NCI-H1092 (cell line): Measurements from ENCODE around the gene PRICKLE4.

ENCODE experiments used
- DNase-seq: peaks from one replicate; lab custom pipeline; 2025; lab: John Stamatoyannopoulos, UW

PRICKLE4 gene

DNA sequence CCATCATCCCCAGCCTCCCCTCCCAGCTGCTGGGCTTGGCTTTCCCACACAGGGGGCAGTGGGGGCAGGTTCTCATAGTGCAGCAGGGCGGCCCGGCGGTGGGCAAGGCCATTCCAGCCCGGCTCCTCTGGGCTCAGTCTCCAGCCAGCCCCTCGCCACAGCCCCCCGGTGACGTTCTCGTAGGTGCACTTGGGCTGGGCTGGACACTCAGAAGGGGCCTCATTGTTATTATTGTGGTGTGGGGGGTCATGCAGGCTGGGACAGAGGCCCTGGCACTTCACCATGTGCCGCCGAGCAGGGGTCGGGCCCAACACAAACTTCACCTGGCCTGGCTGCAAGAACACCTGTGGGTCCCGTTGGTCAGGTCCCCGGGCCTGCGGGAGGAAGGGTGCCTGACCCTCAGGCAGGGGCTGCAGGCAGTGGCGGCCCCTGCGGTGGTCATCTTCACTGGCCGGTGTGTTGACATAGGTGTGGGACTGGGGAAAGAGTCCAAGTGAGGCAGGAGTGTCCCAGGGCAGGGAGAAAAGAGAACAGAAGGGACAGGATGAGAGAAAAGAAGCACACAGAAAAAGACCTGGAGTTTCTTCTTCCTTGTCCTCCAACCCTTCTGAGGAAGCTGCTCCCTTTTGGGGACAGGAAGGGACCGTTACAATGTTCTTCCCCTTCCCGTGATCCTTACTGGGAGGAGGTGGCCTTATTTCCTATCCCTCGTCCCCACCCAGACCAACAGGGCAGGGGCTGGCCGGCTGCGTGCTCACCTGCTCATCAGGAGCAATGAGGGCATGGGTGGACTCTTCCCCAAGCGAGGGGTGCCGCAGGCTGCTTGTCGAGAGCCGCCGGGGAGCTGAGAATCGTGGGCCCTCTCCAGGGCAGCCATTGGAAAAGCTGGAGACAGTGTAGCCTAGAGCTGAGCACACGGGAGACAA lies 9.3 kb upstream of the PRICKLE4 start:
- DNase-seq = no peak

DNA sequence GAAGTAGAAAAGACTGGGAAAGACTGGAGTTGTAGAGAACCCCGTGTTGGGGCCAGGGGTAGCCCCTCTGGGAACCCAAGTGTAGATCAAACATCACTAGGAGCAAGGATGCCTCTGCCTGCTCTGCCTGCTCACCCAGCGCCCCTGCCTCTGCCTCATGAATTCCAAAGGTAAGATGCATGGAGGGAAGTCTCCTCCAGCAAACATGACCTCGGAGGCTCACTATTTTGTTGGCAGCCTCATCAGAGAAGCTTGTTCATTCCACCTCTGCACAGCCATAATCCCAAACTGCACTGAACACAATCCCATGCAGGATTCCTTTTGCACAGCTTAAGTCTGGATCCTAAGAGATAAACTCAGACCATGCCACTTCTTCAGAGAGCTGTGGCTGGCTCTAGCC lies 5.7 kb upstream of the PRICKLE4 start:
- no peak for DNase-seq

GRCh38 chr6:41775293-41775882 lies 5.2 kb upstream of the PRICKLE4 start:
- DNase-seq = no peak

DNA sequence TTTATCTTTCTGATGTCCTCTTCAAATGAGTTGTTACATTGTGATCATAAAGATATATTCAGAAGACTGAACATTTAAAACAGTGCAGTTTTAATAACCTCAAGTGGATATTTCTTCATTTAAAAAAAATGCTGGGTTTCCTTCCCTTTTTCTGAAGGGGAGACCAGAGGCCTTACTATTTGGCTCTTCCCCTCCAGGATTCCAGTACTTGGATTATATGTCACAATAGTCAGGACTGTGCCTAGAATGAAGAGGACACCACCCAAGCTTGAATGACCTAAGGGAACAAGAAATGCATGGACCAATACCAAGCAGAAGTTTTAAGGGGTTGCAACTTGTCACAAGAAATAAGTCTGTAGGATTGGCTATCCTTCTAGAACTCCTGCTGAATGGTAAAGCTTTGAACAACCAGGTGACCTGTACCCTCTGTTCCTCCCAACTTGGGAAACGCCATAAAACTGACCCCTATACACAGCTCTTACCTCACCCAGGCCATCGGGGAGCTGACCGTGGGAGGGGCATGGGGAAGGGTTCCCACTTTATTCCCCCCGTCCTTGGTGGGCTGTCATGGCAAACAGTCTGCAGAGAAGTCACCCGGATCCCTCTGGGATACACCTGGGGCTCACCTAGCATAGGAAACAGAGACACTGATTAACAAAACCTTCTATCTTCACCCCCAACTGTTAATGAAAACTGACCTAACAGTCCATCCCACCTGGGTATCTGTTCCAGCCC lies 2.9 kb upstream of the PRICKLE4 start:
- DNase-seq = no peak

- no peak for DNase-seq
Observed at GRCh38 chr6:41778895-41779294, 1.7 kb upstream of the PRICKLE4 start.

DNA sequence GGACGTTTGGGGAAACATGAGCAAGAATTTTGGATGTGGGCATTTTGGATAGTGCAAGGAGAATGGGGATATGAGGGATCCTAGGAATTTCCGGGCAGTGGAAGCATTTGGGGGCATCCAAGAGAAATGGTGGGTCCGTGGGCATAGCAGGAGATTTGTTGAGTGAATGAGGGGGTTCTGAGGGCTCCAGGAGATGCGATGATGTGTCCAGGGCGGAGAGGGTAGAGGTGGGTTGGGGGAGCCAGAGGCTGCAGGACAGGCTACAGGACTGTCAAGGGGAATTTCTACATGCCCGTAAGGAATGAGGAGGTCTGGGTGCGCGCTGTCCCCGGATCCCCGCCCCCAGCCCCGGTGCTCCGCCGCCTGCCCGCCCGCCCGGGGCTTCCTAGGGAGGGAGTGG lies 1.2 kb upstream of the PRICKLE4 start:
- no peak for DNase-seq

DNA sequence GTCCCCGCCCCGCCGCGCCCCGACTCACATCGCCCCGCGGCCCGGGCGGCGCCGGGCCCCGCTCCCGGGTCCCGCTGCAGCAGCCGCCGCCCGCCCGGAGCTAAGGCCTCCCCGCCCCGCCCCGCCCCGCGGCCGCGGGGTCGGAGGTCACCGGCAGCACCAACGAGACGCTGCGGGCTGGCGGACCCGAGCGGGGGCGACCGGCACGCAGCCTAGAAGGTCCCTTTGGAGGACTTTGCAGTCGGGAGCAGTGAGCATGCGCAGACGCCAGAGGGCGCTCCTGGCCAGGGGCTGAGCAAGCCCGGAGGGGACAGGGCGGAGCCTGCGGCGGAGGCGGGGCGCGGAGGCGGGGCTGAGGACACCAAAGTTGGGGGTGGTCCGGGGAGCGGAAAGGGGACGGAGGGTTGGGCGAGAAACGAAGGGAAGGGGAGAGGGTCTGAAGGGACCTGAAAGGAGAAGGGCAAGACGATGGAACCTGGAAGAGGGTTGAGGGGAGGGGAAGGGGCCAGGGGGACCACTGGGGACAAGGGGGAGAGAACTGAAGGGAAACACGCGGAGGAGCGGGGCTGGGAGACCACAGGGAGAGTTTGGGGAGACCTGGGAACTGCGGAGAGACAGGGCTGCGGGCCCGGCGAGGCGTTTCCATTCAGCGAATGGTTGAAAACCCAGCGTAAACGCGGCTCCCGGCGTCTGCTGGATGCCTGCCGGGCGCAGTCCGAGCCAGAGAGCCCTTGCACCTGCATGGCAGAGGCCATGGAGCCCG lies 613 bp upstream of the PRICKLE4 start, which contains the start of gene FRS3:
TSS of gene FRS3 (minus strand) at position 113 of the 763 bp plus-strand sequence. CDS start 2,913 bp downstream, outside the sequence.
- peak; percentile 88 for DNase-seq

GRCh38 chr6:41781366-41781730 lies 766 bp downstream of the PRICKLE4 start:
- DNase-seq = no peak

GRCh38 chr6:41783106-41783780 lies 2.7 kb downstream of the PRICKLE4 start:
- no peak for DNase-seq

DNA sequence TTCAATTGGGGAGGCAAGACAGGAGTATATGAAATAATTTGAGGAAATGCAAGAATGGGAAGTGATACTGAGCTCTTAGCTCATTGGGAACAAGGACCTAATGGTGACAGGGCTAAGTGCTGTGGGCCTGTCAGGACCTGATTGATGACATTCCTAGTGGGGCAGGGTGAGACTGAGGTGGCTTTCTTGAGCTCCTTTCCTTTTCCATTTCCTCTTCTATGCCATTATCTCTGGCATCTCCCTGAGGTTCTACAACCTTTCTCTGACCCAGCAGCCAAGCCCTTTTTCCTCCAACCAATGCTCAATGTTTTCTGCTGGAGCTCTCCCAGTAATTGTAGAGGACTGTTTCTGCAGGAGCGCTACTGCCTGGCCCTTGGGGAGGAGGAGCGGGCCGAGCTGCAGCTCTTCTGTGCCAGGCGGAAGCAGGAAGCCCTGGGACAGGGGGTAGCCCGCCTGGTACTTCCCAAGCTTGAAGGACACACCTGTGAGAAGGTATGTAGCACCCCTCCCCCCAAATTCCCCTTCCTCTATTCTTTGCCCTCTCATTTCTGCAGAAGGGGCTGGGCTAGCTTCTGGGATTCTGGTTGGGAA lies 4.1 kb downstream of the PRICKLE4 start:
- DNase-seq = no peak

- DNase-seq = no peak
Observed at GRCh38 chr6:41785254-41785653, 4.7 kb downstream of the PRICKLE4 start.

GRCh38 chr6:41785689-41786450 lies 5.3 kb downstream of the PRICKLE4 start:
- no peak for DNase-seq

DNA sequence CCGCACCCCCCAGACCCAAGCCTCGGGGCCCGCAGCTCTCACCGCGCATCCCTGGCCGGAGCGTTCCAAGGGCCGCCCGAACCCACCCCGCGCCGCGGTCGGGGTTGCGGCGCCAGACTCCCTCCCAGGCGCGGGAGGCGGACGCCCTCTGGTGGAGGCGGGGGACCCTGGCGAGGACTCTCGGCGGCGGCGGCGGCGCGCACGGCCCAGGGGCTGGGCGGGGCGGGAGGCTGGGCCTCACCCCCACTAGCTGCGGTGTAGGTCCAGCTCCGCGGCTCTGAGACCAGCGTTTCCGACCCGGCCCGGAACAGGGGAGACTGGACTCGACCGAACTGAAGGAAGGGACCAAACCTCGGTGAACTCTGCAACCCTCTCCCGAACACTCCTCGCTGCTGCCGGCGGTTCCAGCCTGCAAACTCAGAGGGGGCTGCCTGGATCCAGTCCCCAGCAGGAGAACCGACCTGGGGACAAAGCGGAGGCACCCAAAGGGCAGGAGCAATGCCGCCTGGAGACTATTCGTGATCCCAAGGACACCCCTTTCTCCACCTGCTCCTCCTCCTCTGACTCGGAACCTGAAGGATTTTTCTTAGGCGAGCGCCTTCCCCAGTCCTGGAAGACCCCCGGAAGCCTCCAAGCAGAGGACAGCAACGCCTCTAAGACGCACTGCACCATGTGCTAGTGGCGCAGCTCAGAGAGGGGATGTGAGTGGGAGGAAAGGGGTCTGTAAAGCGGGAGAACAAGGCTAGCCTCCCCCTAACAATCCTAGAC lies 6.1 kb downstream of the PRICKLE4 start:
- peak; percentile 60 for DNase-seq

- peak; percentile 86 for DNase-seq
Observed at GRCh38 chr6:41787219-41787917, 6.8 kb downstream of the PRICKLE4 start, which contains the start of gene TOMM6. Gene TOMM6, plus strand, starts transcription at chr6:41787694. Its CDS starts 4 bp downstream, at chr6:41787698.

DNA sequence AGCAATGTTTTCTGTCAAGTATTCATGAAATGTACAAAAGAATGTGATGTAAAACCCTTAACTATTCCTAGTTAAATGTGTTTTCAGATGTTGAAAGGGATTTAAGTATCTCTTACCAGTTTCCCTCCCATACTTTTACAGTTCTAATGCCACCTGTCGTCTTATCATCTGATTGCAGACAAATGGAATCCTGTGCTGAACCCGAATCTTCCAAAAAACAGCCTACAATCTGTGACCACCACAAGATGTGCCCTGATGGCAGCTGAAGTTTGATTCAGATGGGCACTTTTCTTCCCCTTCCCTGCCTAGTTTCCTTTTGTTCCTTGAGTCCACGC lies 8.8 kb downstream of the PRICKLE4 start:
- no peak for DNase-seq

GRCh38 chr6:41790045-41790444 lies 9.5 kb downstream of the PRICKLE4 start:
- no peak for DNase-seq

DNA sequence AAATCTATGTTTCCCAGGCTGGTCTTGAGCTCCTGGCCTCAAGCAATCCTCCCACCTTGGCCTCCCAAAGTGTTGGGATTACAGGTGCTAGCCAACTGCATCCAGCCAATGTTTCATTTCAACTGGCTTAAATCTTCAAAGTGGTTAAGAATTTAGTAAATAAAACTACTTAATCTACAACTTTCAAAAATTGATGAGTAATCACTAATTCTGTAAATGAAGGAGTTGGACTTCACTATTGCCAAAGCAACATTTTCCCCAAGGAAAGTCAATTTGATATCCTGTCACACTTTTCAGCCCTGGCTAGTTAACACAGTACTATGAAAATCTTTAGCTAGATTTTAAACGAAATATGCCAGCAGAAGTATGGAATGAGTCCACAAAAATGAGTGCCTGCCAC lies 10.7 kb downstream of the PRICKLE4 start:
- DNase-seq = no peak

DNA sequence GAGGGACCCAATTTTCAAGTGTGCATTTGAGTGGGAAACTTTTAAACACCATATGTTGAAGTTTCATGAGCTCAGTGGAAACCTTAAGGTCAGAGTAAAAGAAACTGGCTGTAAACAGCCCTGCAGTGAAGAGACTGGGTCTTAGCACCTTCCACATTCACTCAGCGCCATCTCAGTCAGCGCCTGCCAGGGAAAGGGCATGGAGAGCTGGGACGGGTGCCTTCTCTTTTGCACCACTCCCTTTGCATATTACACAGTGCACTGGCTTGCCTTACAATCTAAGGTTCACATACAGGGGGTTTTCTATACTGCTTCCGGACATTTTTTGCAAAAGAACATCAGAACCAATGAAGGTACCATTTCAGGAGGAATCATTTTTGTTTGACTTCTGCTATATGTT lies 11.4 kb downstream of the PRICKLE4 start:
- no peak for DNase-seq

GRCh38 chr6:41796474-41796873 lies 15.9 kb downstream of the PRICKLE4 start:
- no peak for DNase-seq
